Nephron progenitor cell (in vitro differentiated cells): Measurements from ENCODE around the gene APOL3.
"Not testable (repeated sequence)": the region's sequence is repeated elsewhere in the genome, so short reads cannot be mapped to it uniquely, and the experiment has no call there.

ENCODE experiments used
- DNase-seq: peaks from one replicate; pipeline ENCODE4 v3.0.0; 2021
- H3K27ac Mint-ChIP-seq: 2 replicates; pipeline ENCODE4 v1.8.0; 2021; ENCODE audit warnings: mild to moderate bottlenecking, moderate library complexity, mixed read lengths
- H3K27me3 Mint-ChIP-seq: 2 replicates; pipeline ENCODE4 v1.8.0; 2021; ENCODE audit warnings: mild to moderate bottlenecking, low read depth, mixed read lengths; ENCODE audit not compliant: poor library complexity
- H3K36me3 Mint-ChIP-seq: 2 replicates; pipeline ENCODE4 v1.8.0; 2021; ENCODE audit warnings: low read depth, mixed read lengths
- H3K4me1 Mint-ChIP-seq: 2 replicates; pipeline ENCODE4 v1.8.0; 2021; ENCODE audit warnings: mixed read lengths
- H3K4me3 Mint-ChIP-seq: 2 replicates; pipeline ENCODE4 v1.8.0; 2021; ENCODE audit warnings: mild to moderate bottlenecking, moderate library complexity, mixed read lengths
- H3K9me3 Mint-ChIP-seq: 2 replicates; pipeline ENCODE4 v1.8.0; 2021; ENCODE audit warnings: mild to moderate bottlenecking, moderate library complexity, mixed read lengths
- CTCF ChIP-seq: fragments of 200-600 bp; sonication (generic); IDR thresholded peaks from 2 replicates; pipeline ENCODE4 v1.5.0; 2021; ENCODE audit warnings: antibody characterized with exemption

The APOL3 gene

GRCh38 chr22:36100134-36100824 lies 60.3 kb downstream of the APOL3 start:
- H3K4me3 Mint-ChIP-seq, result no peak overlapping the region
- H3K27me3 Mint-ChIP-seq, result peaks cover 9% of the 10 kb centered on the region
- peaks cover 20% of the 10 kb centered on the region for H3K9me3 Mint-ChIP-seq
- no peak for DNase-seq
- H3K27ac Mint-ChIP-seq, result no peak overlapping the region
- peaks cover 39% of the 10 kb centered on the region for H3K4me1 Mint-ChIP-seq
- no peak for TF ChIP-seq CTCF
- no peaks in the 10 kb centered on the region for H3K36me3 Mint-ChIP-seq

GRCh38 chr22:36099561-36099960 lies 61.0 kb downstream of the APOL3 start:
- not testable (repeated sequence) for H3K27ac Mint-ChIP-seq, H3K36me3 Mint-ChIP-seq, DNase-seq, H3K27me3 Mint-ChIP-seq, H3K4me3 Mint-ChIP-seq
- H3K4me1 Mint-ChIP-seq, result peaks cover 38% of the 10 kb centered on the region
- H3K9me3 Mint-ChIP-seq, result peaks cover 20% of the 10 kb centered on the region

GRCh38 chr22:36097880-36098279 lies 62.7 kb downstream of the APOL3 start:
- H3K9me3 Mint-ChIP-seq, result peaks cover 20% of the 10 kb centered on the region
- DNase-seq, result no peak
- H3K27me3 Mint-ChIP-seq, result peaks cover 9% of the 10 kb centered on the region
- H3K4me1 Mint-ChIP-seq, result peaks cover 29% of the 10 kb centered on the region
- no peak overlapping the region for H3K4me3 Mint-ChIP-seq
- TF ChIP-seq CTCF, result no peak
- H3K27ac Mint-ChIP-seq, result no peak overlapping the region
- H3K36me3 Mint-ChIP-seq, result no peaks in the 10 kb centered on the region

- not testable (repeated sequence) for H3K4me1 Mint-ChIP-seq, H3K9me3 Mint-ChIP-seq, H3K4me3 Mint-ChIP-seq, H3K36me3 Mint-ChIP-seq, H3K27me3 Mint-ChIP-seq, DNase-seq, H3K27ac Mint-ChIP-seq
These were observed 69.8 kb downstream of the APOL3 start for GRCh38 chr22:36090772-36091171.
